HUES64 (cell line): ENCODE data around the gene BBS9.

ENCODE experiments used
- H3K27ac ChIP-seq: 2 replicates; pipeline ENCODE4 v1.7.0; 2013; ENCODE audit warnings: low read depth, low read length, inconsistent platforms
- H3K27me3 ChIP-seq: 2 replicates; pipeline ENCODE4 v1.6.1; 2013; ENCODE audit warnings: mild to moderate bottlenecking, low read length; ENCODE audit not compliant: insufficient read depth
- H3K36me3 ChIP-seq: 2 replicates; pipeline ENCODE4 v1.6.1; 2013; ENCODE audit warnings: mild to moderate bottlenecking, low read length; ENCODE audit not compliant: insufficient read depth
- H3K4me1 ChIP-seq: 2 replicates; pipeline ENCODE4 v1.6.1; 2013; ENCODE audit warnings: mild to moderate bottlenecking, low read length, moderate library complexity; ENCODE audit not compliant: insufficient read depth
- H3K4me3 ChIP-seq: 2 replicates; pipeline ENCODE4 v1.5.1; 2013; ENCODE audit warnings: mild to moderate bottlenecking, low read length, moderate library complexity
- H3K9ac ChIP-seq: 2 replicates; pipeline ENCODE4 v1.6.1; 2013; ENCODE audit warnings: mild to moderate bottlenecking, low read depth, low read length
- H3K9me3 ChIP-seq: 2 replicates; pipeline ENCODE4 v1.6.1; 2013; ENCODE audit warnings: low read depth, low read length; ENCODE audit not compliant: insufficient read depth
- WGBS: fragments of 150-250, 120-280 bp; methylation state at CpG from one replicate; pipeline ENCODE4 v1.1.7; 2013; ENCODE audit warnings: missing lambda C conversion rate; 5-methylcytosine and 5-hydroxymethylcytosine counted together

Gene BBS9

DNA sequence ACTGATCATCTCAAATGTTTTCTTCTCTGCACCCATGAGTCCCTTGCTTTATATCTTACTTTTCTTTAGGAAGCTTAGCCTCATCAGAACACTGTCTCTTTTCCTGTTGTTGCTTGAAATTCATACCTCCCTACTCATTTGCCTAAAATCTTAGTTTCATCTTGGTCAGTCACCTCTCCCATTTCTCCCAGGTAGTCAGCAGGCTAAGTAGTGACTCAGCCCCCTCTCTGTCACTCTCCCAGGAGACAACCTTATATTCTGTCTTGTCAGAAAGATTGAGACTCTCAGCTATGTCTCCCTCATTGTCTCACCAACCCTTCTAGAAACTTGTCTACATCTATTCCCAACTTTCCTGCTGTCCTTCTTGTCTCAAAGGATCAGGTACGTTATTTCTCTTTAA, 280.9 kb downstream of the BBS9 start:
- Histone ChIP-seq H3K9me3 (peaks cover 13% of the 10 kb centered on the region), H3K27ac (no peak overlapping the region), H3K4me1 (no peaks in the 10 kb centered on the region), H3K4me3 (no peak overlapping the region), H3K9ac (no peak overlapping the region), H3K36me3 (0 out of 2 replicates have a peak, but pooled peaks cover 2% of the 10 kb centered on the region), H3K27me3 (no peaks in the 10 kb centered on the region)
- 92% methylated on average over 1 of the region's 1 CpG for WGBS

DNA sequence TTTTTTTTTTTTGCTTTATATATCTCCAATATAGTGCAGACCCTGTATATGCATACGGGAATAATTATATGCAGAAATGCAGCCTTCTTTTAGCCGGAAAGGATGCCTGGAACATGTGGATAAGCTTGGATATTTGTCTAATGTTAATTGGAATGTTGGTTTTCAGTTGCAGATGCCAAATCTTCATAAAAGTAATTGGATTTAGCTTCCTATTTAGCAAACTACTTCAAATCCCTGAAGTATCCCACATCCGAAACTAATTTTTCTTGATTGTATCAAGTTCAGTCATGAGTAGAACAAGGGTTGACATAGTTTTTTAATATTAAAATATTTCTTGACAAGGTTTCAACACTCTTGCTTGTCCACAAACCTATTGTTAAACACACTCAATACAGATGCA, 281.7 kb downstream of the BBS9 start:
- Histone ChIP-seq H3K4me1 (no peaks in the 10 kb centered on the region), H3K27ac (no peak overlapping the region), H3K4me3 (no peak overlapping the region), H3K27me3 (no peaks in the 10 kb centered on the region), H3K36me3 (0 out of 2 replicates have a peak, but pooled peaks cover 2% of the 10 kb centered on the region), H3K9ac (no peak overlapping the region), H3K9me3 (peaks cover 13% of the 10 kb centered on the region)
- 93% methylated on average over 2 of the region's 3 CpGs for WGBS

DNA sequence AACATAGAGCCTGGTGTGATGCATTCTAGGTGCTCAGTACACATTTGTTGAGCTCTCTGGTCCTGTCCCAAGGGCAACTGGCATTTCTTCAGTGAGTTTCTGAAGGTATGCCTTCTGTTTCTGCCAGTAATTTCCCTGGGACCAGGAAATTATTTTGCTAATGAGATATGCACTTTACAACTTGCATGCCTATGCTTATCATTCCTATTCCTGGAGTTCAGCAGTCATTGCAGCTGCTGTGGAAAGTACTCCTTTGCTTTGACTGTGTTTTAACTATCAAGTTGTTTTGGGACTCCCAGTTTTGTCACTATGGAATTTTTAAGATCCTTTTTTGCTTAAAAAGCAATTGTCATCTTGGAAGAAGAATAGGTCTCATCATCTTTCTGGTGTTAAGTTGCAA, 283.0 kb downstream of the BBS9 start:
- no peak overlapping the region for H3K27ac ChIP-seq
- H3K9me3 ChIP-seq: peaks cover 13% of the 10 kb centered on the region
- H3K4me1 ChIP-seq: no peaks in the 10 kb centered on the region
- no peak overlapping the region for H3K4me3 ChIP-seq
- H3K36me3 ChIP-seq: 0 out of 2 replicates have a peak, but pooled peaks cover 2% of the 10 kb centered on the region
- H3K27me3 ChIP-seq: no peaks in the 10 kb centered on the region
- H3K9ac ChIP-seq: no peak overlapping the region

DNA sequence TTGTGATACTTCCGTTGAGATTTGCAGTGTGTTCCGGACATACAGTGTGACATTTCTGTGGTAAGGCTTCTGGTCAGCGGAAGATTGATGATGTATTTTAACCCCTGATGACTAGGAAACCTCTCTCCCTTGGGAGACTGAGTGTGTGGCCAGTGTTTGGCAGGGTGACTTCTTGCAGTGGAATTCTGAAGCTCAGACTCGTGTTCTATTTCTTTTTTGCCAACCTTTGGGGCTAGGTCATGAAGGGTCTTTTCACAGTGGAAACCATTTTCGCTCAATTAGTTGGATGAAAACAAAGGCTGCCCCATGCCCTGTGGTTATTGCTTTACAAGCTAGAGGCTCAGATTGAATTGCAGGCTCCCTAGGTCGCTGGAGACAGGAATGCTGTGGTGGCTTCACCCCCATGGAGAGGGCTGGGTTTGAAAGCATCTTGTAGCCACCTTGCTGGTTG, 288.9 kb downstream of the BBS9 start:
- no peak overlapping the region for H3K27ac ChIP-seq
- no peak overlapping the region for H3K4me3 ChIP-seq
- WGBS: 52% methylated on average over 6 of the region's 6 CpGs
- no peaks in the 10 kb centered on the region for H3K36me3 ChIP-seq
- peaks cover 18% of the 10 kb centered on the region; the same call in 1 of the 2 replicates for H3K4me1 ChIP-seq
- H3K9me3 ChIP-seq: no peaks in the 10 kb centered on the region
- H3K9ac ChIP-seq: no peak overlapping the region
- no peaks in the 10 kb centered on the region for H3K27me3 ChIP-seq

DNA sequence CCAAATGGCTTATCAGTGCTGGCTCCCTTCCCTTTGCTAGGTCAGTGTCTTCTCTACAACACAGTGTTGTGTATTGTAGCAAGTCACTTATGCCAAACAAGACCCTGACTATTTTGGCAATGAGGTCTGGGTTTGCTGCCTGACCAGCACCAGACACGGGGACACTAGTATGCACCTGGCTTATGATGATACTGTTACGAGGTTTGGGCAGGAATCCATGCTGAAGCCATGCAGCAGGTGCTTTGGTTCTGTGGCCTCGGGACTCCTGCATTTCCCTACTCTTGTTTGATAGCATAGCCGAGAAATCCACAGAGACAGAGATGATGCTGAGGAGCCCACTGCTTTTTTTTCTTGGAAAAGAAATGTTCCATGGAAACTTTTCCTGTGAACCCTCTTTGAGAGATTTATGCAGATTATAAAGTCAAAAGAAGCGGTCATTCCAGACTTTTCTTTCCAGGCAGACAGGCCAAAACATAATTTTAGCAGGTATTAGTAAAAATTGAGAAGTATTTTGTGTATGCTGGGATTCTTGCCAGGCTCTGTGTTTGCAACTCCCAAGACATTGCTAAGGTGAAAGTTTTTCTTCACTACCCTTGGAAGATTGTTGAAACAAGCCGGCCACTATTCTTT, 291.1 kb downstream of the BBS9 start:
- H3K9me3 ChIP-seq: no peaks in the 10 kb centered on the region
- no peak overlapping the region for H3K4me3 ChIP-seq
- peaks cover 18% of the 10 kb centered on the region; the same call in 1 of the 2 replicates for H3K4me1 ChIP-seq
- WGBS: 93% methylated on average over 5 of the region's 6 CpGs
- no peak overlapping the region for H3K9ac ChIP-seq
- H3K27ac ChIP-seq: no peak overlapping the region
- no peaks in the 10 kb centered on the region for H3K27me3 ChIP-seq
- H3K36me3 ChIP-seq: no peaks in the 10 kb centered on the region

DNA sequence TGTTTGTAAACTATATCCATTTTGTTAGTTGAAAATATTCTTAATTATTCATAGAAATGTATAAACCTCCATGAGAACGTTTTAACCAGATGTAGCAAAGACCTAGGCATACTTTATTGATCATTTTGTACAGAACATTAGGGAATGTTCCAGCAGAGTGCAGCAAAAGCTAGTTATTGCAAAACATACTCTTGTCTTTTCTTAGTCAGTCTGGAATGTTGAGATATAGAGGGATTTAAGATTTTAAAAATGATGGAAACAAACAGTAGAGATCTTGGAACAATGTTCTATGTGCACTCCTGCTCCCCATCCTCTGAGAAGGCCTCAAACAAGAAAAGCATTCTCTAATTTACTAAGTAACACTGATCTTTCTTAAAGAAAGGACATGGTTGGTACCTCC, 292.1 kb downstream of the BBS9 start:
- Histone ChIP-seq H3K9ac (no peak overlapping the region), H3K27me3 (no peaks in the 10 kb centered on the region), H3K9me3 (no peaks in the 10 kb centered on the region), H3K4me3 (no peak overlapping the region), H3K27ac (no peak overlapping the region), H3K36me3 (no peaks in the 10 kb centered on the region), H3K4me1 (peaks cover 18% of the 10 kb centered on the region; the same call in 1 of the 2 replicates)
- 88% methylated on average over 1 of the region's 1 CpG for WGBS

DNA sequence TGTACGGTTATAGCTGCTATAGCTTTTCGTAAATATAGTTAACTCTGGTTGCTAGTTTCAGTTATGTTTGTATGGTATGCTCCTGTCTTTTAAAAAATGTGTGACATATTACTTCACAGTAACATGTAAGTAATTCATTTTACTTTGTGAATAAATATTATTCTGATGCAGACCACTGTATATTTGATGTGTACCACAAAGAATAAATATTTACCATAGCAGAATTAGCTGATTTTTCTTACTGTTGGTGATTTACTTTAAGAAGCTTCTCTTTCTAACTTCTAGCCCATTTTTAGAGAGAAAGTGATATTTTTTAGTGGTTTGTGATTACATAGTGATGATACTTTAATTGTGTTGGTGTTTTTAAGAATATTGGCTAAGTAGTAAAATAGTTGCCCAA, 292.8 kb downstream of the BBS9 start:
- no peak overlapping the region for H3K27ac ChIP-seq
- peaks cover 18% of the 10 kb centered on the region; the same call in 1 of the 2 replicates for H3K4me1 ChIP-seq
- H3K36me3 ChIP-seq: no peaks in the 10 kb centered on the region
- no peak overlapping the region for H3K4me3 ChIP-seq
- H3K9me3 ChIP-seq: no peaks in the 10 kb centered on the region
- H3K9ac ChIP-seq: no peak overlapping the region
- 95% methylated on average over 2 of the region's 2 CpGs for WGBS
- H3K27me3 ChIP-seq: no peaks in the 10 kb centered on the region

DNA sequence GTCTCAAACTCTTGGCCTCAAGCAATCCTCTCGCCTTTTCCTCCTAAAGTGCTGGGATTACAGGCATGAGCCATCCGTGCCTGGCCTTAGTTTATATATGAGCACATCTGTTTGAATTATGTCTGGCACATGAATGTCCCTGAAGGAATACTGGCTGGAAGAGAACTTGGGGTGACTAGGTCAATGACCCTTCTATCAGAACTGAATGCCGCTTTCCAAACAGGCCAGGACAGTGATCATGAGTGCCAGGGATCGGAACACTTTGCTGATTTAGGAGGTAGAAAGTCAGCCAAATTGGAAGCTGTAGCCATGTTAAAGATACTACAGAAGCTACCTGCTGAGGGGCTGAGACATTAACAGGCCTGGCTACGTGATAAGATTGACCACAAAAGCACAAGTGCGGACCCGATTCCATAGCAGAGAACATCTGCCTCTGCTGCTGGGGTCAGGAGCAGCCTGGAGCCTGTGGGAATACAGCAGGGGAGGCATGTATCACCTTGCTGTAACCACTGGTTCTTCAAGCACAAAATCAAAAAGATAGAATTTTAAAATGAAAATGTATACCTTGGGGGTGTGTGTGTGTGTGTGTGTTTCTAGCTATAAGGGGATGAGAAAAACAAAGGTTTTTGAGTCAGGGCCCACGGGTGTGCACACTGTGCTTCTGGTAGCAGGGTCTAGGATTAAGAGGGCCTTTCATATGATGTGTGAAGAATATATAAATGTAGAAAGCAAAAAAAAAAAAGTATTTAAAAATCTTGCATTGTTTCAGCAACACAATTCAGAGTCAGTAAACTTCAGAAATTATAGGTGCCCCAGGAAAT, 293.7 kb downstream of the BBS9 start:
- H3K36me3 ChIP-seq: no peaks in the 10 kb centered on the region
- H3K27ac ChIP-seq: no peak overlapping the region
- no peak overlapping the region for H3K9ac ChIP-seq
- 87% methylated on average over 8 of the region's 8 CpGs for WGBS
- peaks cover 14% of the 10 kb centered on the region; the same call in 1 of the 2 replicates for H3K4me1 ChIP-seq
- no peak overlapping the region for H3K4me3 ChIP-seq
- no peaks in the 10 kb centered on the region for H3K27me3 ChIP-seq
- H3K9me3 ChIP-seq: no peaks in the 10 kb centered on the region

DNA sequence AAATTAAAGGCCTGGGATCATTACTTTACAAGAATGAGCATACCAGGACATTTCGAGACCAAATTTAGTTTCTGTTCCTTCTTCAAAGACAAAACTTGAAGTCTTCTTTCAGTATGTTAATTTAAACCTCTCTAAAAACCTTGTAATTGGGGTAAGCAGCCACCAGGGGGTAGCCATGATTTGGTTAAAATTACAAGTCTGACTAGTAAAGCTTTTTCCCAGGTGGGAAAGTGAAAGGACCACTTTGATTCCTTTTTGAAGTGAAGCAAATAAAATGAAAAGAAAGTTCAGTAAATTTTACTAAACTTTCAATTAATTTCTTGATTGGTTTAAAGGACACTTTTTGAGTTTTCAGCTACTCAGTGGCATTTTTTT, 294.3 kb downstream of the BBS9 start:
- Histone ChIP-seq H3K9me3 (no peaks in the 10 kb centered on the region), H3K27ac (no peak overlapping the region), H3K27me3 (no peaks in the 10 kb centered on the region), H3K4me1 (peaks cover 8% of the 10 kb centered on the region; the same call in 1 of the 2 replicates), H3K4me3 (no peak overlapping the region), H3K36me3 (no peaks in the 10 kb centered on the region), H3K9ac (no peak overlapping the region)
- WGBS: 94% methylated on average over 1 of the region's 1 CpG

DNA sequence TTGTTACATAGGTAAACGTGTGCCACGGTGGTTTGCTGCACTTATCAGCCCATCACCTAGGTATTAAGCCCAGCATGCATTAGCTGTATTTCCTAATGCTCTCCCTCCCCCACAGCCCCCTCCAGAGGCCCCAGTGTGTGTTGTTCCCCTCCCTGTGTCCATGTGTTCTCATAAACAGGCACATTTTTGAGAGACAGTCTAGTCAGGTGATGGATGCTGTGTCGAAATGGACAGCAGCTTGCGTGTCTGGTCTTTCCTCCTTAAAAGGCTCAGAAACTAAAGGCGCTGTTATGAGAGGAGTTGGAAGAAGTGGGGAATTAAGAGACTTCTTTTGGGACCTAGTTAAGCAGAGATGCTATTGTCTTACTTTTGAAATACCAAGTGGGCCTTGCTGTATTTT, 296.0 kb downstream of the BBS9 start:
- Histone ChIP-seq H3K4me1 (no peaks in the 10 kb centered on the region), H3K4me3 (no peak overlapping the region), H3K27me3 (no peaks in the 10 kb centered on the region), H3K9ac (no peak overlapping the region), H3K9me3 (no peaks in the 10 kb centered on the region), H3K36me3 (no peaks in the 10 kb centered on the region), H3K27ac (no peak overlapping the region)
- WGBS: 94% methylated on average over 5 of the region's 5 CpGs

DNA sequence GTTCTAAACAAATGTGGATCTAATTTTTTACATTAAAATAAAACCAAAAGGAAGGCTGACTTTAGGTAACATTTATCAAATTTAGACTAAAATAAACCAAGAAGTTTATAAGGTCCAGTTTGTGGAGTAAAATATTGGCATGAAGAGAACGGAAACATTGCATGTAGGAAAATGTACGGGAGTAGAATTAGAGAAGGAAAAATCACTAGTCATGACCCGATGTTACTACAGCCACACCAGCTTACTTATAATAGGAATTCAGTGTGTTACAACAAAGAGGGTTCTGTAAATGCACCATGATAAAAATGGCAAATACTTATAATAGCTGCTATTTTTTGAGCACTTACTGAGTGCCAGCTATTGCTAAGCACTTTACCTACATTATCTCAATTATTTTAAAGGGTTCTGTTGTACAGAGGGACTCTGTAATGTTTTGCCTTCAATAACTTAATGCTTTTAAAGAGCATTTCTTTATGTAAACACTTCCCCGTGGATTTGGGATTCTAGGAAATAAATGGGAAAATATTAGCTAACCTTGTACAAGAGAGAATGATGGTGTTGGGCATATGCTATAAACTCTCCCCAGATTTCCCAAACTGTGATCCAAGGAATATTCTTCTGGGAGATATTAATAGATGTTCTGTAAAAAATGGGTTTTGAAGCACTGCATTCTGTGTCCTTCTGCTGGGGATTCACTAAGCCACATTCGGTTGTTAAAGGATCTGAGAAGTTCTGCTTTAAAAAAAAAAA, 296.7 kb downstream of the BBS9 start:
- H3K27me3 ChIP-seq: no peaks in the 10 kb centered on the region
- no peaks in the 10 kb centered on the region for H3K4me1 ChIP-seq
- no peaks in the 10 kb centered on the region for H3K36me3 ChIP-seq
- no peaks in the 10 kb centered on the region for H3K9me3 ChIP-seq
- H3K9ac ChIP-seq: no peak overlapping the region
- WGBS: 89% methylated on average over 3 of the region's 5 CpGs
- H3K4me3 ChIP-seq: no peak overlapping the region
- H3K27ac ChIP-seq: no peak overlapping the region
